Psoas muscle (tissue), 8 donors: ENCODE measurements around the gene TMSB10. TPM values are rescaled to one million over a fixed set of nuclear protein-coding genes. Genes with fewer than 3 reads are reported as not detected.

Source experiments
- ATAC-seq, 4 donors: fragments of 200-7000 bp; cut with Tn5 transposase; one replicate each; pipeline ENCODE4 v1.9.1; 2020; ENCODE audit warnings: moderate library complexity in 3 of 4, mild to moderate bottlenecking in 2 of 4
- DNase-seq, 2 donors: peaks; one replicate each; pipeline ENCODE4 v3.0.0-alpha.2; 2020
- H3K27ac ChIP-seq: fragments of 200-600 bp; one replicate; pipeline ENCODE4 v1.8.0; 2022
- H3K27me3 ChIP-seq, 3 donors: fragments of 200-600 bp in 1 of 3; one replicate each; pipeline versions ENCODE4 v1.6.1 to v1.8.0; 2013 to 2022; ENCODE audit warnings: low read length in 2 of 3, mild to moderate bottlenecking in 2 of 3, moderate library complexity in 1 of 3; ENCODE audit not compliant: insufficient read depth in 3 of 3
- H3K36me3 ChIP-seq, 2 donors: fragments of 200-600 bp in 1 of 2; one replicate each; pipeline versions ENCODE4 v1.6.1 to v1.8.0; 2013 to 2022; ENCODE audit warnings: low read depth in 1 of 2, mild to moderate bottlenecking in 1 of 2, moderate library complexity in 1 of 2; ENCODE audit not compliant: insufficient read depth in 1 of 2
- H3K4me1 ChIP-seq: fragments of 200-600 bp; one replicate; pipeline ENCODE4 v1.8.0; 2022
- H3K4me3 ChIP-seq: fragments of 200-600 bp; one replicate; pipeline ENCODE4 v1.8.0; 2022; ENCODE audit warnings: mild to moderate bottlenecking
- H3K9me3 ChIP-seq: fragments of 200-600 bp; one replicate; pipeline ENCODE4 v1.8.0; 2022
- CTCF ChIP-seq: fragments of 200-600 bp; IDR thresholded peaks from one replicate; pipeline ENCODE4 v1.8.0; 2022; ENCODE audit warnings: antibody characterized with exemption
- WGBS, 3 donors: extraction: QIAGEN DNeasy Blood & Tissue Kit; methylation state at CpG; one replicate each; pipeline versions ENCODE4 v1.1.6 to v1.1.7; 2013; 5-methylcytosine and 5-hydroxymethylcytosine counted together
- intact Hi-C, 2 donors: fragments of 100-400 bp; cut with DNase I; formaldehyde crosslinking; loops; one replicate each; pipeline versions ENCODE4 v1.11.0 to v1.14.2; 2022
- polyA plus RNA-seq, 3 donors: library from polyadenylated mRNA; stranded (reverse); fragments of 200-250 nt; gene quantifications; one replicate each; pipeline ENCODE4 v1.2.3, GENCODE V29; 2013
- total RNA-seq, 4 donors: library from RNA; stranded (reverse); fragmentation: NEBNext Ultra II Directional in 2 of 4; extraction: Animal tissue kit (Norgen Biotek cat#: 25700) in 2 of 4; gene quantifications; one replicate each; pipeline versions ENCODE4 v1.2.1 to v1.2.4, GENCODE V29; 2021 to 2023
- donor health status: healthy with polysubstance abuse.
- donor health status: DM: no; HTN: no; CAD: no; lungs with moderate emphysema.
- donor health status: Bipolar disorder and iron deficiency.
- donor health status: healthy.
- donor health status: DM: yes; HTN: yes; CAD: no.
- donor health status: DM: no; HTN: no; CAD: no.
- donor health status: DM: no; HTN: no; CAD: no.
- donor health status: DM: yes; HTN: yes; CAD: no.

Gene TMSB10
- total and polyA plus RNA-seq, 7 donors = 181 to 849 (median 284) TPM

GRCh38 chr2:84881581-84882413 is 23.7 kb upstream of the TMSB10 start:
- ATAC-seq = peak; percentile 79 to 92 (median 81)
- DNase-seq = peak; percentile 74 to 85
- peak overlapping the region; percentile 68 for H3K4me3 ChIP-seq
- H3K36me3 ChIP-seq = no peaks in the 10 kb centered on the region
- peaks cover 19% of the 10 kb centered on the region for H3K4me1 ChIP-seq
- no peaks in the 10 kb centered on the region for H3K9me3 ChIP-seq
- WGBS, 3 donors = 2 to 3% (median 2%) methylated on average over 29 of the region's 29 CpGs
- peak; percentile 68 for TF ChIP-seq CTCF
- intact Hi-C loops = loop anchor here (2.0 to 5.0 kb wide), 2 partner anchors 384 to 387 kb away; no protein-coding TSS in a partner anchor
- H3K27ac ChIP-seq = no peak overlapping the region
- peaks cover 0 to 44% (median 6%) of the 10 kb centered on the region in 3 donors for H3K27me3 ChIP-seq

GRCh38 chr2:84882414-84882738 is 23.1 kb upstream of the TMSB10 start:
- ATAC-seq = peak in 1 of 4 donors; percentile 18
- Histone ChIP-seq H3K36me3 (no peaks in the 10 kb centered on the region), H3K4me1 (peaks cover 19% of the 10 kb centered on the region), H3K4me3 (no peak overlapping the region), H3K27ac (no peak overlapping the region), H3K9me3 (no peaks in the 10 kb centered on the region), H3K27me3 (peaks cover 0 to 44% (median 6%) of the 10 kb centered on the region in 3 donors)
- no peak for TF ChIP-seq CTCF
- intact Hi-C loops = loop anchor here (2.0 to 5.0 kb wide), 2 partner anchors 385 to 388 kb away; no protein-coding TSS in a partner anchor
- 51 to 59% (median 59%) methylated on average over 3 of the region's 3 CpGs for WGBS, 3 donors
- DNase-seq = no peak

- H3K27ac ChIP-seq = no peak overlapping the region
- ATAC-seq (no peak), DNase-seq (no peak)
- intact Hi-C loops = loop anchor here (2.0 to 5.0 kb wide), 2 partner anchors 386 to 388 kb away; no protein-coding TSS in a partner anchor
- no peaks in the 10 kb centered on the region for H3K36me3 ChIP-seq
- no peaks in the 10 kb centered on the region for H3K9me3 ChIP-seq
- TF ChIP-seq CTCF = no peak
- H3K4me3 ChIP-seq = no peak overlapping the region
- H3K4me1 ChIP-seq = peaks cover 19% of the 10 kb centered on the region
- WGBS, 3 donors = 94 to 96% (median 95%) methylated on average over 4 of the region's 4 CpGs
- H3K27me3 ChIP-seq = peaks cover 0 to 43% (median 6%) of the 10 kb centered on the region in 3 donors
Measured at GRCh38 chr2:84882775-84883550, 22.5 kb upstream of the TMSB10 start.

GRCh38 chr2:84884449-84884848 is 21.0 kb upstream of the TMSB10 start:
- H3K4me3 ChIP-seq = no peak overlapping the region
- no peaks in the 10 kb centered on the region for H3K36me3 ChIP-seq
- no peak for DNase-seq
- H3K27ac ChIP-seq = no peak overlapping the region
- no peaks in the 10 kb centered on the region for H3K9me3 ChIP-seq
- peaks cover 19% of the 10 kb centered on the region for H3K4me1 ChIP-seq
- no peak for ATAC-seq
- intact Hi-C loops = loop anchor here in 1 of 2 donors (5.0 kb wide), 1 partner anchor 387 kb away; no protein-coding TSS in a partner anchor
- no peak for TF ChIP-seq CTCF
- H3K27me3 ChIP-seq = peaks cover 0 to 28% (median 6%) of the 10 kb centered on the region in 3 donors
